HepG2 (cell line): ENCODE data around the gene HOXB6. TPM values are rescaled to one million over a fixed set of nuclear protein-coding genes. Genes with fewer than 3 reads are reported as not detected.
A peak's percentile ranks its signal among the peaks of the same experiment; 100 is the strongest.

ENCODE experiments used
- ATAC-seq: fragments of 200-7000 bp; cut with Tn5 transposase; 3 replicates; pipeline ENCODE4 v1.9.1; 2020; ENCODE audit warnings: mild to moderate bottlenecking, moderate library complexity
- BruUV-seq: library from RNA; stranded (reverse); fragments of 400-500 nt; replicated peaks from 2 replicates; lab custom pipeline; 2021; lab: Mats Ljungman, UMichigan
- CTCF ChIA-PET: fragments of 300-600 bp; formaldehyde crosslinking; extraction: SDS; loops from one replicate; lab custom pipeline; 2021; ENCODE audit warnings: low total read pairs, inconsistent platforms, low intra/inter-chr PET ratio; lab: Yijun Ruan, JAX
- POLR2A ChIA-PET: fragments of 350-600 bp; sonication (Branson Sonifier 250); formaldehyde crosslinking; loops from one replicate; lab custom pipeline; 2020; ENCODE audit warnings: antibody characterized with exemption, inconsistent platforms; lab: Yijun Ruan, JAX
- DNase-seq: peaks from one replicate; pipeline ENCODE4 v3.0.0-alpha.2; 2015; ENCODE audit warnings: low spot score
- FAIRE-seq: peaks from 3 replicates; lab custom pipeline; 2011; peaks lifted over from hg19 to GRCh38; lab: Jason Lieb, UNC
- H2AFZ ChIP-seq: one replicate; pipeline ENCODE4 v1.6.1; 2011; ENCODE audit warnings: low read length, inconsistent platforms
- H3K27ac ChIP-seq: fragments of 300-600 bp; 3 replicates; pipeline ENCODE4 v1.8.0; 2011; ENCODE audit warnings: mixed run types, mild to moderate bottlenecking, mixed read lengths, low read length, inconsistent platforms; ENCODE audit not compliant: insufficient read depth; ENCODE audit errors: extremely low read length
- H3K27me3 ChIP-seq, 2 experiments: fragments of 200-600 bp in 1 of 2; 2 replicates in 1 of 2; 3 replicates in 1 of 2; pipeline versions ENCODE4 v1.6.0 to v1.8.0; 2011; ENCODE audit warnings: low read length in 2 of 2, mild to moderate bottlenecking in 2 of 2, moderate library complexity in 2 of 2, inconsistent platforms in 1 of 2; ENCODE audit not compliant: insufficient read depth in 2 of 2, control insufficient read depth in 1 of 2
- H3K36me3 ChIP-seq, 2 experiments: fragments of 200-600 bp in 1 of 2; replicated peaks in 1 of 2; 2 replicates in 1 of 2; 3 replicates in 1 of 2; pipeline versions ENCODE4 v1.5.1 to v1.8.0; 2011; ENCODE audit warnings: low read length in 2 of 2, inconsistent platforms in 1 of 2; ENCODE audit not compliant: insufficient read depth in 2 of 2, control insufficient read depth in 1 of 2
- H3K4me1 ChIP-seq: 2 replicates; pipeline ENCODE4 v1.5.1; 2012; ENCODE audit warnings: low read length, inconsistent platforms; ENCODE audit not compliant: insufficient read depth
- H3K4me2 ChIP-seq: 2 replicates; pipeline ENCODE4 v1.6.0; 2011; ENCODE audit warnings: low read depth, low read length, inconsistent platforms
- H3K4me3 ChIP-seq, 3 experiments: fragments of 200-600 bp in 1 of 3; sonication (generic), shearing (Covaris generic) in 1 of 3; replicated peaks in 1 of 3; 2 replicates each; pipeline ENCODE4 v1.5.1; 2011 to 2016; ENCODE audit warnings: low read length in 3 of 3, inconsistent platforms in 2 of 3, low read depth in 2 of 3, mild to moderate bottlenecking in 2 of 3, control low read depth in 1 of 3, mixed read lengths in 1 of 3; ENCODE audit not compliant: insufficient read depth in 1 of 3
- H3K79me2 ChIP-seq: one replicate; pipeline ENCODE4 v1.6.1; 2011; ENCODE audit warnings: low read length, inconsistent platforms; ENCODE audit not compliant: insufficient read depth
- H3K9ac ChIP-seq: 2 replicates; pipeline ENCODE4 v1.6.0; 2011; ENCODE audit warnings: mild to moderate bottlenecking, low read depth, low read length, inconsistent platforms; ENCODE audit not compliant: insufficient read depth
- H3K9me3 ChIP-seq: 2 replicates; pipeline ENCODE4 v1.5.1; 2012; ENCODE audit warnings: mild to moderate bottlenecking, low read length
- H4K20me1 ChIP-seq: 2 replicates; pipeline ENCODE4 v1.6.0; 2011; ENCODE audit warnings: inconsistent platforms, mild to moderate bottlenecking, low read length, moderate library complexity; ENCODE audit not compliant: insufficient read depth
- ATF4 ChIP-seq, 2 experiments: fragments of 450-650 bp in 1 of 2; sonication (generic) in 1 of 2; formaldehyde crosslinking; IDR thresholded peaks; 2 replicates each; pipeline versions ENCODE4 v1.5.0 to v1.8.0; 2020 to 2022; ENCODE audit warnings: mild to moderate bottlenecking in 1 of 2, missing genetic modification reagents in 1 of 2
- BATF2 ChIP-seq: sonication (generic); formaldehyde crosslinking; IDR thresholded peaks from 2 replicates; pipeline ENCODE4 v1.8.0; 2022; ENCODE audit warnings: mild to moderate bottlenecking, missing genetic modification reagents, moderate library complexity
- BRD4 ChIP-seq: sonication (generic); formaldehyde crosslinking; IDR thresholded peaks from 2 replicates; pipeline ENCODE4 v1.4.0; 2020; ENCODE audit warnings: missing genetic modification reagents
- JUNB ChIP-seq: sonication (generic); formaldehyde crosslinking; IDR thresholded peaks from 2 replicates; pipeline ENCODE4 v1.8.0; 2022; ENCODE audit warnings: missing genetic modification reagents, mild to moderate bottlenecking, borderline replicate concordance
- ZNF652 ChIP-seq: IDR thresholded peaks from 2 replicates; pipeline ENCODE4 v1.6.1; 2016; ENCODE audit warnings: low read depth, borderline replicate concordance
- WGBS: methylation state at CpG from one replicate; pipeline ENCODE4 v1.1.6; 2017; ENCODE audit warnings: low lambda C conversion rate; 5-methylcytosine and 5-hydroxymethylcytosine counted together
- in situ Hi-C: cut with HindIII; loops from 2 replicates; pipeline ENCODE4 v1.10.0; 2017; ENCODE audit warnings: low pct_unique_long_range_greater_than_20kb; ENCODE audit not compliant: extremely low pct_ligation_motif_present
- intact Hi-C: fragments of 100-400 bp; cut with micrococcal nuclease; formaldehyde crosslinking; loops from one replicate; pipeline ENCODE4 v1.10.0; 2022; ENCODE audit not compliant: unreplicated experiment
- polyA plus RNA-seq, 8 experiments: library from polyadenylated mRNA; depleted of rRNA in 3 of 8; stranded (reverse) in 7 of 8; unstranded in 1 of 8; fragments of >200 nt; fragmentation: Illumina TruSeq in 4 of 8; extraction: Trizol in 4 of 8; gene quantifications; 2 replicates each; pipeline versions ENCODE4 v1.2.1 to v1.2.3, GENCODE V29; 2011 to 2016; ENCODE audit warnings: low read depth in 4 of 8, missing spikeins in 1 of 8, mixed read lengths in 1 of 8; ENCODE audit not compliant: insufficient read depth in 1 of 8
- total RNA-seq, 5 experiments: library from RNA; depleted of rRNA; stranded (reverse); fragments of >200 nt; fragmentation: Illumina TruSeq; extraction: Trizol; gene quantifications; 2 replicates each; pipeline ENCODE4 v1.2.3, GENCODE V29; 2016; ENCODE audit warnings: low read depth in 1 of 5

Gene HOXB6
- total and polyA plus RNA-seq, 2 of the 13 experiments (the other 11 are each of a cell fraction or from before 2014, with no cell fraction given) = not detected

GRCh38 chr17:48587276-48588073 is 17.3 kb downstream of the HOXB6 start:
- Histone ChIP-seq H4K20me1 (peaks cover 4% of the 10 kb centered on the region; the same call in 1 of the 2 replicates), H3K4me2 (no peak overlapping the region), H3K36me3 (no peaks in the 10 kb centered on the region), H3K4me1 (peaks cover 7% of the 10 kb centered on the region; the same call in 1 of the 2 replicates), H3K4me3 (no peak overlapping the region), H2AFZ (no peak overlapping the region), H3K9me3 (no peaks in the 10 kb centered on the region), H3K79me2 (no peaks in the 10 kb centered on the region), H3K27me3 (peaks cover 29 to 90% of the 10 kb centered on the region in 2 experiments), H3K9ac (no peak overlapping the region), H3K27ac (no peak overlapping the region)
- POLR2A ChIA-PET = no interaction called here
- no peak for ATAC-seq
- FAIRE-seq = no peak
- in situ Hi-C loops = no loop called here
- 12% methylated on average over 5 of the region's 5 CpGs for WGBS
- no peak for DNase-seq
- TF ChIP-seq BRD4 (CRISPR knock-in tag) = no peak
- peak in 1 of 2 experiments; percentile 21; a peak in 1 of 4 replicates for TF ChIP-seq ATF4 (CRISPR knock-in tag; IDR thresholded peaks at IDR 0.05)
- peak; percentile 61 for TF ChIP-seq ZNF652 (CRISPR knock-in tag)
- no peak for TF ChIP-seq BATF2 (CRISPR knock-in tag)
- TF ChIP-seq JUNB (CRISPR knock-in tag) = no peak
- CTCF ChIA-PET = no interaction called here
- intact Hi-C loops = no loop called here
- BruUV-seq = no TSS peak
